Measurements from ENCODE around the gene MPPE1.

DNA sequence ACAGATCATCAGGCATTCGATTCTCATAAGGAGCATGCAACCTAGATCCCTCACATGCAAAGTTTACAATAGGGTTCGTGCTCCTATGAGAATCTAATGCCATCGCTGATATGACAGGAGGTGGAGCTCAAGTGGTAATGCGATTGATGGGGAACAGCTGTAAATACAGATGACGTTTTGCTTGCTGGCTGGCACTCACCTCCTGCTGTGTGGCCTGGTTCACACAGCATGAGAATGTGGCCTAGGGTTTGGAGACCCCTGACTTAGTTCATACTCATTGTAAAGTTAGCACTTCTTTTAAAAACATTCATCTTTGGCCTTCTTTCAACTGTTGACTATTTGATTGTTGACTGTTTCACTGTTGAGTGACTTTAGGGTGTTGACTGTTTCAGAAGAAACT lies 65.6 kb downstream of the MPPE1 start:
- TF ChIP-seq, protein P1, sequence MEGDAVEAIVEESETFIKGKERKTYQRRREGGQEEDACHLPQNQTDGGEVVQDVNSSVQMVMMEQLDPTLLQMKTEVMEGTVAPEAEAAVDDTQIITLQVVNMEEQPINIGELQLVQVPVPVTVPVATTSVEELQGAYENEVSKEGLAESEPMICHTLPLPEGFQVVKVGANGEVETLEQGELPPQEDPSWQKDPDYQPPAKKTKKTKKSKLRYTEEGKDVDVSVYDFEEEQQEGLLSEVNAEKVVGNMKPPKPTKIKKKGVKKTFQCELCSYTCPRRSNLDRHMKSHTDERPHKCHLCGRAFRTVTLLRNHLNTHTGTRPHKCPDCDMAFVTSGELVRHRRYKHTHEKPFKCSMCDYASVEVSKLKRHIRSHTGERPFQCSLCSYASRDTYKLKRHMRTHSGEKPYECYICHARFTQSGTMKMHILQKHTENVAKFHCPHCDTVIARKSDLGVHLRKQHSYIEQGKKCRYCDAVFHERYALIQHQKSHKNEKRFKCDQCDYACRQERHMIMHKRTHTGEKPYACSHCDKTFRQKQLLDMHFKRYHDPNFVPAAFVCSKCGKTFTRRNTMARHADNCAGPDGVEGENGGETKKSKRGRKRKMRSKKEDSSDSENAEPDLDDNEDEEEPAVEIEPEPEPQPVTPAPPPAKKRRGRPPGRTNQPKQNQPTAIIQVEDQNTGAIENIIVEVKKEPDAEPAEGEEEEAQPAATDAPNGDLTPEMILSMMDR (conservative IDR thresholded peaks at IDR 0.05; ENCODE audit: low read depth, low read length) = no peak
- TF ChIP-seq EZH2phosphoT487 (IDR thresholded peaks at IDR 0.05; ENCODE audit: borderline replicate concordance, low read length) = no peak

Data from PC-3 (cell line).